ENCODE data around the gene GSG1L2.

GSG1L2 gene

DNA sequence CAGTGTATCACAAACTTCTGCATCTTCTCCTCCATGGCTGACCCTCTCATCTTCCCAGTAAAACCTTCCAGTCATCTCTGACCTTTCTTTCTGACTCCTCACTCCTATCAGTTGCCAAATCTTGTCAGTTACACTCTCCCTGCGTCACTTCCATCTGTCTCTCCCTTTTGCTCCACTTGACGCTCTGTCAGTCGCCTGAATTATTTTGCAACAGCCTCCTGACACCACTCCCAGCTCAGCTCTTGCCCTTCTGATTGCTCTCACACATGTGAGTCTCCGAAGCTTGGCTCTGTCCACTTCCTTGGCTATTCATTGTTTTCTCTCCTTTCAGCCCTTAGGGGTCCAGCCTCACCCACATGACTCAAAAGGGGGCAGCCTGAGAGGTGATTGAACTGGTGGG, 58.2 kb downstream of the GSG1L2 start:
- in situ Hi-C loops (cut with HindIII; ENCODE audit: low pct_ligation_motif_present, low pct_unique_long_range_greater_than_20kb, low sequenced_read_pairs) = no loop called here
- no peak for DNase-seq

DNA sequence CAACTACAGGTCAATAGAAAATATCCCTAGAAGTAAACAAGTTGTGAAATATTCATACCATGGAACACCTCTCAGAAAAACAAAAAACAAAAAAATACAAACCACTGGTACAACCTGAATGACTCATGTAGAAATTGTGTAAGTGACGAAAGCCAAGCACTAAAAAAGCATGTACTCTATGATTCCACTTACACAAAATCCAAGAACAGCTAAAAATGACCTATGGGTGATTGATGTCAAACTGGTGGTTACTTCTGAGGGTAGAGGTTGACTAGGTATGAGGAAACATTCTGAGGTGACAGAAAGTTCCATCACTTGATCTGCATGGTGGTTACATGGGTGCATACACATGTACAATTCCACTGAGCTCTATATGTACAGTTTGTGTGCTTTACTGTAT, 61.6 kb downstream of the GSG1L2 start:
- no peak for DNase-seq
- in situ Hi-C loops (cut with HindIII; ENCODE audit: low pct_ligation_motif_present, low pct_unique_long_range_greater_than_20kb, low sequenced_read_pairs) = no loop called here

DNA sequence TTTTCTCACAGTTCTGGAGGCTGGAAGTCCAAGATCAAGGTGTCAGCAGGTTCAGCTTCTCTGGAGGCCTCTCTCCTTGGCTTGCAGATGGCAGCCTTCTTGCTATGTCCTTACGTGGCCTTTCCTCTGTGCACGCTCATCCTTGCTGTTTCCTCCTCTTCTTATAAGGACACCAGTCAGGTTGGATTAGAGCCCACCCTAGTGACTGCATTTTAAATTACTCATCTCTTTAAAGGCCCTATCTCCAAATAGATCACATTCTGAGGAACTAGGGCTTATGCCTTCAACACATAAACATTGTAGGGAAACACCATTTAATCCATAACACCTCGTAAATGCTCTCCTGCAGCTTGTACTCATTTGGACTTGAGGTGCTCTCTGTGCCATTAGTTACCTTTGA, 66.8 kb downstream of the GSG1L2 start:
- in situ Hi-C loops (cut with HindIII; ENCODE audit: low pct_ligation_motif_present, low pct_unique_long_range_greater_than_20kb, low sequenced_read_pairs) = no loop called here
- DNase-seq = no peak
